ENCODE measurements around the gene RALGDS.

DNA sequence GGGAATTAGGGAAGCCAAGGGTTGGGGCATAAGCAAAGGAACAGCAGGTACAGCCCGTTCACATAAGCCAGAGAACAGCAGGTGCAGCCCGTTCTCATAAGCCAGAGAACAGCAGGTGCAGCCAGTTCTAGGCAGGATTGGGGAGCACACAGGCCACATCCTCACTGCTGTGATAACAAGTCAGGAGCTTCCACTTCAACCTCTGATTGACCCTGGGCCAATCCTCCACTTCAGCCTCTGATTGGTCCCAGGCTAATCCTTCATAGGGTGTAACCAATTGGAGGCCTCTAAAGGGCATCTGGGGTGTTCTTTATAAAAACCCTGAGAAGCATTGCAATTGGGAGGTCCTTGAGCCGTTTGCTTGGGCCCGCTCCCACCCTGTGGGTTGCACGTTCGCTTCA lies 31.8 kb downstream of the RALGDS start:
- TF ChIP-seq, protein P1, sequence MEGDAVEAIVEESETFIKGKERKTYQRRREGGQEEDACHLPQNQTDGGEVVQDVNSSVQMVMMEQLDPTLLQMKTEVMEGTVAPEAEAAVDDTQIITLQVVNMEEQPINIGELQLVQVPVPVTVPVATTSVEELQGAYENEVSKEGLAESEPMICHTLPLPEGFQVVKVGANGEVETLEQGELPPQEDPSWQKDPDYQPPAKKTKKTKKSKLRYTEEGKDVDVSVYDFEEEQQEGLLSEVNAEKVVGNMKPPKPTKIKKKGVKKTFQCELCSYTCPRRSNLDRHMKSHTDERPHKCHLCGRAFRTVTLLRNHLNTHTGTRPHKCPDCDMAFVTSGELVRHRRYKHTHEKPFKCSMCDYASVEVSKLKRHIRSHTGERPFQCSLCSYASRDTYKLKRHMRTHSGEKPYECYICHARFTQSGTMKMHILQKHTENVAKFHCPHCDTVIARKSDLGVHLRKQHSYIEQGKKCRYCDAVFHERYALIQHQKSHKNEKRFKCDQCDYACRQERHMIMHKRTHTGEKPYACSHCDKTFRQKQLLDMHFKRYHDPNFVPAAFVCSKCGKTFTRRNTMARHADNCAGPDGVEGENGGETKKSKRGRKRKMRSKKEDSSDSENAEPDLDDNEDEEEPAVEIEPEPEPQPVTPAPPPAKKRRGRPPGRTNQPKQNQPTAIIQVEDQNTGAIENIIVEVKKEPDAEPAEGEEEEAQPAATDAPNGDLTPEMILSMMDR (conservative IDR thresholded peaks at IDR 0.05) = no peak
- TF ChIP-seq EZH2 (IDR thresholded peaks at IDR 0.05; ENCODE audit: low read depth) = no peak

All from PC-9 (cell line).